CD4-positive, alpha-beta T cell treated with Interleukin-12 subunit alpha and Interleukin-12 subunit beta, for 1 hour (primary cell): ENCODE data around the gene KLF11.
"Not testable (repeated sequence)": the region's sequence is repeated elsewhere in the genome, so short reads cannot be mapped to it uniquely, and the experiment has no call there.

Experiments
- DNase-seq: peaks from one replicate; pipeline ENCODE4 v3.0.0-alpha.2; 2020

KLF11 gene

GRCh38 chr2:10027660-10028330 is 15.6 kb upstream of the KLF11 start:
- no peak for DNase-seq

- DNase-seq: no peak
These were observed 14.9 kb upstream of the KLF11 start for GRCh38 chr2:10028407-10028987.

DNA sequence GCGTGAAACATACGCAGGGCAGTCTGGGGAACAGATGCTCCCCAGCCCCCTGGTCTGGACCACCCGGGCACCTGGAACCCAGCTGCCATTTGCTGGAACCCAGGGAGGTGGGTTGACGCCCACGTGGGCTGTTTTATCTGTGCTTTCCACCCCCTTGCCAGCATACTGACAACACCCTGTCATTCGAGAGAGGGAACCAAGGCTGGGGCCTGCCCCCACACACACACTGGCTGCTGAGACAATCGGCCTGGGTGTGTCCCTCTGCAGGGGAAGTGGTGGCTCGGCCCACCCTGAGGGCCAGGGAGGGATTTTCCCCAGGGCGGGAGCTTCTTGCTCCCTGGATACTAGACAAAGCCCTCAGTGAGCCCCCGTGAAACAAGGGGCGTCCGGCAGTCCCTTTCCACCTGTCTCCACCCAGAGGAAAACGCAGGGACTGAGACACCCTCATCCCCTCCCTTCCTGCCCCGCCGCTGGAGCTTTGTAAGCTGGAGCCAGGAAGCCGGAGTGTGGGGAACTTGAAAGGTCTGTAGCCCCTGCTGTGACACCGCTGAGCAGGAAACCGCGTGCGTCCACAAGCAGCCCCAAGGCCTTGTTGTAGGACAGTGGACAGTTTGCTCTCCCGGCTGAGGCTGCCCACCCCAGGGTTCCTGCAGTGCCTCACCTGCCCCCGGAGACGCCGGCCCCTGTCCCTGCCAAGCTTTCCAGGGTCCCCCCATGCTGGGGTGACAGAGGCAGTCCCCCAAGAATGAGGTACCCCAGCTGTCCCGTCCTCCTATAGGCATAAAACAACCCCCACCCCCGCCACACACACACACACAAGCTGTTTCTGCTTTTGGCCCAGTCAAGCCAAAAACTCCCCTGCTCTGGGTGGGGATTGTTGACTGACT is 14.1 kb upstream of the KLF11 start:
- peak; percentile 77 for DNase-seq

DNA sequence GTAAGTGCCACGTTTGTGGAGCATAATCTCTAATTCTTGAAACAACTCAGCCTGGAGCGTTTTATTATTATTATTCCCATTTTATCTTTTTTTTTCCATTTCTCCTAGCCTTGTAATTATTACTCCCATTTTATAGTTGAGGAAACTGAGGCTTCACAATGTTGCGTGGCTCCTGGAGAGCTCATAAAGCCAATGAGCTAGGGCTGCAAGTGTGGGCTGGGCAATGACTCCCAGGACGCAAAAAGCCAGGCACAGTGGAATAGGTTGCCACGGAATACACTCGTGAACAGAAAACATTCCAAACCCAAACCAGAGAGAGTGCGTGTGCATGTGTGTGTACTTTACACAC is 13.5 kb upstream of the KLF11 start:
- DNase-seq: no peak

GRCh38 chr2:10030311-10030736 is 13.0 kb upstream of the KLF11 start:
- no peak for DNase-seq

DNA sequence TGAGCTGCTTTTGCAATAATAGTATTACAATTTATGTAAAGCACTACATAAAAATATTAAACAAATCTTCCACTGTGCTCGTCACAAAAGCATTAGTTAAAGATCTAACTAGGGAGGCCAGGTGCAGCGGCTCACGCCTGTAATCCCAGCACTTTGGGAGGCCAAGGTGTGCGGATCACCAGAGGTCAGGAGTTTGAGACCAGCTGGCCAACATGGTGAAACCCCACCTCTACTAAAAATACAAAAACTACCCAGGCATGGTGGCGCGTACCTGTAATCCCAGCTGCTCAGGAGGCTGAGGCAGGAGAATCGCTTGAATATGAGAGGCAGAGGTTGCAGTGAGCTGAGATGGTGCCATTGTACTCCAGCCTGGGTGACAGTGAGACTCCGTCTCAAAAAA is 12.6 kb upstream of the KLF11 start:
- DNase-seq: not testable (repeated sequence)

GRCh38 chr2:10031886-10032745 is 11.2 kb upstream of the KLF11 start:
- DNase-seq: no peak

DNA sequence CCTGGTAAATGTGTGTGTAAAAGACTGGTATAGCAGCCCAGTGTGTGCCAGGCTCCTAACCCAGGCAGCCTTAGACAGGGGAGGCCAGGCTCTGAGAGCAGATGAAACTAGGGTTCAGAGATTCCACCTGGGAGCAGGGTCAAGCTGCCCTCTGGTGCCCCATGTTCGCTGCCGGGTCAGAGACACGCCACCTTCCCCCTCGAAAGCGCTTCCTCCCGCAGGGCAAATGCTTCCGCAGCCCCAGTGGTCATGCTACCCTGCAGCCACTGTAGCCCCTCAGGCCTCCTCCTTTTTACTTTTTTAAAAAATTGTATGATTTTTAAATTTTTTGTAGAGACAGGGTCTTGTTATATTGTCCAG is 10.6 kb upstream of the KLF11 start:
- no peak for DNase-seq

- no peak for DNase-seq
These were observed 9.9 kb upstream of the KLF11 start for GRCh38 chr2:10033251-10034006.

- no peak for DNase-seq
These were observed 8.9 kb upstream of the KLF11 start for GRCh38 chr2:10034333-10035052.

GRCh38 chr2:10035053-10035422 is 8.3 kb upstream of the KLF11 start:
- DNase-seq: peak; percentile 32

DNA sequence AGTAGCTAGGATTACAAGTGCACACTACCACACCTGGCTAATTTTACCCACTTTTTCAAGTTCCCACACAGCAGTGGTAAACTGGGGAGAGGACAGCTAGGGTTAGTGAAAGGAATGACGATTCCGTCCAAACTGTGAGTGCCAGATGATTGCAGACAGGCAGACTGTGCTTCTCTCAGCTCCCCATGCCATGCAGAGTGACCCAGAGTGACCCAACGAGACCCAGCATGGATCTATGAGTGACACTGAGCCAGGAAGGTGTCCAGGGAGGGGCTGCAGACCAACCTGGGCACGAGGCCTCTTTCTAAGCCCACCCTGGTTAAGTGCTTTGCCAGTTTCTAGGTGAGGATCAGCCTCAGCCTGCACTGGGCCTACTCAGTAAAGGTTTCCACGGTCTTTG is 7.7 kb upstream of the KLF11 start:
- DNase-seq: no peak

DNA sequence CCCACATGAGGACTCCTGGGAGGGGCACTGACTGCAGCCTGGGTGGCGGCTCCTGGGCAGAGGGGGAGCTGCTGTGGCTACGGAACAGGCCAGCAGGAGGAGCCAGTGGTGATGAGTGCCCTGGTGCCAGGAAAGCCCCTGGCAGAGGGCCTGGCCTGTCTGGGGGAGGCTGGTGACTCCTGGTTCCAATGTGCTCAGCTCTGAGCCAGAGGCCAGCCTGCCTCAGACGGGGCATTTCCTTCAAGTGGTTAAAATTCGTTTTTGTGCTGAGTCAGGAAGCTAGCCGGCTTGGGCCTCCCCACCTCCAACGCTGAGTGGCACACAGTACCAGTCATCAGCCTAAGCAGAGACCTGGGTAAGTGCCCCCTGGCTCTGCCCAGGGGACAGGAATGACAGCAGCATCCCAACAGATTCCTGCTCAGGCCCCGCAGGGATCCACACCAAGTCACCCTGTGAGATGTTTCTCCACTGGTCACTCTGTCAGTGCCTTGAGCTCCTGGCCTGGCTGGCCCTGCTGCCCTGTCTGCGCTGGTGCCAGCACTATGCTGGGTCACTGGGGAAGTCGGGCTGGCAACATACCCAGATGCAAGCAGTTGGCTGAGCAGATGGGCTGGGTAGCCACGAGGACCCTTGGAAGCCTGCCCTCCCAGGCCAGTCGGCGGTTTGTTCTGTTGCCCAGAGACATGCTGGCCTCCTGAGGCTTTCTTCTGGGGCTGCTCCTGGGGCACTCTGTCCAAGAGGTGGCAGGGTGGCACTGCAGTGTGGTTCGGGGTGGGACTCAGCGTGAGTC is 7.1 kb upstream of the KLF11 start:
- DNase-seq: peak; percentile 68

DNA sequence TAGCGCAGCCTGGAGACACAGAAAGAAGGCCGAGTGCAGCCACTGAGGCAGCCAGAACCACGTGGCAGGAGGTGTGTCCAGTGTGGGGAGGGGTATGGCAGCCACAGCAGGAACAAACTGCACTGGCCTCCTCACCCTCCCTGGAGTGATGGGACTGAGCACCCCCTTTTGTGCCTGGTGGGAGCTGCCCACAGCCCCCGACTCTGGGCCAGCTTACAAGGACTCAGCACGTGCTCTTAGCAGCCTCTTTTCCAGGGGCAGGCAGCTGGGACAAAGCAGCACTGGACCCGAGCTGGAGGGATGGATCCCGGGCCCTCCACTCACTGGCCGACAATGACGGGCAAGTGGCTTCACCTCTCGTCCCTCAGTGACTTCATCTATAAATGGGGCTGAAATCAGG is 5.2 kb upstream of the KLF11 start:
- DNase-seq: no peak

DNA sequence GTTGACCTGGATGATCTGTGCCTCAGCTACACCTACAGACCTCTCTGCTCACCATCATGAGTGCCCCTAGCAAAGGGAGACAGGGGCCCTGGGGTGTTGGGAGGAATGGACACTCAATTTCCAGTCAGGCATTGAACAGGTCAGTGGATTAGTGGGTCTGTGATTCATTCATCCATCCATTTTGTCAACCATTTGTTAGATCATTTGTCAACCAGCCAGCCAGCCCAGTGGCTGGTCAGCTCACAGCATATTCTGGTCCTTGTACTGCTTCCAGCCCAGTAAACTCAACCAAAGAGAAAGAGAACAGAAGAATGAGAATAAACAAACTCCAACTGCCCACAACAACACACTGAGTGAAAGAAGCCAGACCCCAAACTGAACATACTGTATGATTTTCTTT is 4.6 kb upstream of the KLF11 start:
- DNase-seq: no peak

DNA sequence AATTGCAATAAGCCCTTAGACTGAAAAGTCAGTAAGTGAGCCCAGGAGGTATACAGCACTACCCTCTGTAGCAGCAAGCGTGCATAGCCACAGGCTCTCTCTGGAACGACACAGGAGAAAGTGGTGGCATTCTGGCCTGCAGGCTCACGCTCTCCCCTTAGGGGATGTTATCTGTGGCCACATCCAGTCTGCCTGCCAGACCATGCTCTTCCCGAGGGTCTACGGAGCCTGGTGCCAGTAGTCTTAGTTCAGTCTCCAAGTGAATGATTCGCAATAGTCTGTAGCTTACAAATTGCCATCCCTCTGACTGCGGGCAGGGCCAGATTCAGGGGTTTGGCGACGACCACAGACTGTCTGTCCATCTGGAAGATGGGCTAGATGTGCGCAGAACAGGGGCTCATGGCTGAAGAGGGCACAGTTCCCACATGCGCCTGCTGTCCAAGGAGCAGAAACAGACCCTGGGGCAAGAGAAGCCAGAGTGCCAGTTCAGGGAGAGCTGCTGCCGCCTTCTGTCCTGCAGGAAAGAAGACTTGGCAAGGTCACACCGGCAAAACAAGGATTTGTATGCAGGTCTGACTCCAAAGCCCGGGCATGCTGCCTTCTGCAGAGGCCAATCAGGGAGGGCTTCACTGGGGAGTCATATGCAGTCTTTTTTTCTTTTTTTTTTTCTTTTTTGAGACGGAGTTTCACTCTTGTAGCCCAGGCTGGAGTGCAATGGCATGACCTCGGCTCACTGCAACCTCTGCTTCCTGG is 3.5 kb upstream of the KLF11 start:
- no peak for DNase-seq

DNA sequence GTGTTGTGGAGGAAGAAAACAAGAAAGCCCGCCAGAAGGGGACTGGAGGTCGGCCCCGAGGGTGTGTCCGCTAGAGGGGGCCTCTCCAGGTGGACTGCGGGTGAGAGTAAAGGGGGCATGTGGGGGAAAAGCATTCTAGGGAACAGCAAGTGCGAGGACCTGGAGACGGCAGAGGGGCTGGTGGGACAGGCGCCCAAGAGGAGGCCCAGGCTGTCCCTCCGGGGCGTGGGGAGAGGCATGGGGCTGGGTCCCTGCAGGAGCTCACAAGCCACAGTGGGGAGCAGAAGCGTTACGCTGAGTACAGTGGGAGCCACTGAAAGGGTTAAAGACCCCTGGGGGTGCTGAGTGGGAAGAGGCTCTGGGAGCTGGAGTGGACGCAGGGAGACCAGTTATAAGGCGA is 1.6 kb upstream of the KLF11 start:
- DNase-seq: no peak

DNA sequence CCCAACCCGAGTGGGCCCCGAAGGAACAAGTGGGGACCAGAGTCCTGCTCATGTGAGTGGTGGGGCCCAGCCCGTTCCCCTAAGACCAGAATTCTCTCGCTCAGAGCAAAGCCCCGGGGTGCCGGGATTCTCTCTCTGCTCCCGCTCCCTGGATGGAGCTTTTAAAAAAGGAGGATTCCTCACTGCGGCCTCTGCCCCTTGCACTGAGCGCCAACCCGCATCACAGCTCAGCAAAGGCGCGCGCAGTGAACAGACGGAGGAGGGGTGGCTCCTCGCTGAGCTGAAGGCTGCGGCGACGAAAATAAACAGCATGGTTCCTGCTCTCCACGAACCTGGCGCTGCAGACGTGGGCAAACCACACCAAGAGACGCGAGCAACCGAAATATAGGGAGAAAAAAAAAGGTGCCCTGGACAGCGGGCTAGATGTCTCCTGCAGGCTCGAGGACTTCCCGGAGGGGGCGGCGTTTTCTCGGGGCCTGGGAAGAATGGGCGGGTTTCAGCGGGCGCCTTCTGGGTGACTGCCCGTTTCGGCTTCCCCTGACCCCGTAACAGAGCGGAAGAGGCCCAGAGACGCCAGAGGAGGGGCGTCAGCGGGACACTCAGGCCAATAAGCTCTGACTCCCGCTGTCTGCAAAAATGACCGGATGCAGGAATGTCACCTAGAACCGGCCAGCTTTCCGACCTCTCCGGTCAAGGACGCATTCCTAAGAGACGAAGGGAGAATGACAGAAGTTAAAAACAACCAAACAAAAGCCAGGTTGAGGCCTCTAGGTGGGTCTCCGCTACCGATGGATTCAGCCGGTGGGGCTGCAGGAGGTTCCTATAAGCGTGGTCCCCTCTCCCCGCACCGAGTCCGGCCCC is 819 bp upstream of the KLF11 start:
- DNase-seq: peak; percentile 39
